Keratinocyte (primary cell): Measurements from ENCODE around the gene ZNF561. TPM values are rescaled to one million over a fixed set of nuclear protein-coding genes. Genes with fewer than 3 reads are reported as not detected.

Source experiments
- DNase-seq: peaks from one replicate; pipeline ENCODE4 v3.0.0-alpha.2; 2011; ENCODE audit warnings: low read depth, missing footprints, low spot score
- FAIRE-seq: peaks from 2 replicates; lab custom pipeline; 2011; peaks lifted over from hg19 to GRCh38; lab: Jason Lieb, UNC
- H2AFZ ChIP-seq: 2 replicates; pipeline ENCODE4 v1.6.0; 2012; ENCODE audit warnings: low read length, control low read depth, inconsistent platforms; ENCODE audit not compliant: control insufficient read depth
- H3K27ac ChIP-seq: 2 replicates; pipeline ENCODE4 v1.5.1; 2011; ENCODE audit warnings: low read length; ENCODE audit not compliant: control insufficient read depth, insufficient read depth
- H3K27me3 ChIP-seq: 3 replicates; pipeline ENCODE4 v1.6.0; 2011; ENCODE audit warnings: low read length; ENCODE audit not compliant: control insufficient read depth, insufficient read depth; ENCODE audit errors: extremely low read depth
- H3K36me3 ChIP-seq, 2 experiments: 2 replicates in 1 of 2; 3 replicates in 1 of 2; pipeline ENCODE4 v1.5.1; 2011; ENCODE audit warnings: low read length in 2 of 2, mild to moderate bottlenecking in 1 of 2; ENCODE audit not compliant: control insufficient read depth in 2 of 2, insufficient read depth in 2 of 2; ENCODE audit errors: extremely low read depth in 1 of 2
- H3K4me1 ChIP-seq: 3 replicates; pipeline ENCODE4 v1.5.1; 2011; ENCODE audit warnings: low read length; ENCODE audit not compliant: control insufficient read depth, insufficient read depth; ENCODE audit errors: extremely low read depth
- H3K4me2 ChIP-seq: 3 replicates; pipeline ENCODE4 v1.6.0; 2011; ENCODE audit warnings: low read depth, low read length; ENCODE audit not compliant: control insufficient read depth, insufficient read depth; ENCODE audit errors: extremely low read depth
- H3K4me3 ChIP-seq, 3 experiments: fragments of 200-600 bp in 1 of 3; sonication (generic) in 1 of 3; 2 replicates in 2 of 3; 3 replicates in 1 of 3; pipeline ENCODE4 v1.5.1; 2011 to 2016; ENCODE audit warnings: low read length in 3 of 3, mild to moderate bottlenecking in 3 of 3, control low read depth in 2 of 3, inconsistent platforms in 1 of 3, low read depth in 1 of 3, mixed read lengths in 1 of 3, mixed run types in 1 of 3, moderate library complexity in 1 of 3; ENCODE audit not compliant: control insufficient read depth in 2 of 3, insufficient read depth in 2 of 3; ENCODE audit errors: extremely low read depth in 1 of 3
- H3K79me2 ChIP-seq: 2 replicates; pipeline ENCODE4 v1.6.0; 2012; ENCODE audit warnings: low read length; ENCODE audit not compliant: control insufficient read depth, insufficient read depth
- H3K9ac ChIP-seq: 3 replicates; pipeline ENCODE4 v1.6.0; 2011; ENCODE audit warnings: low read length; ENCODE audit not compliant: control insufficient read depth, insufficient read depth; ENCODE audit errors: extremely low read depth
- H3K9me1 ChIP-seq: 3 replicates; pipeline ENCODE4 v1.6.0; 2011; ENCODE audit warnings: low read length; ENCODE audit not compliant: control insufficient read depth, insufficient read depth; ENCODE audit errors: extremely low read depth
- H3K9me3 ChIP-seq: 2 replicates; pipeline ENCODE4 v1.5.1; 2012; ENCODE audit warnings: low read depth, low read length; ENCODE audit not compliant: control insufficient read depth
- H4K20me1 ChIP-seq: 3 replicates; pipeline ENCODE4 v1.6.0; 2011; ENCODE audit warnings: low read length; ENCODE audit not compliant: control insufficient read depth, insufficient read depth; ENCODE audit errors: extremely low read depth
- EZH2 ChIP-seq: IDR thresholded peaks from one replicate; pipeline ENCODE4 v1.6.1; 2012; ENCODE audit warnings: inconsistent platforms, mild to moderate bottlenecking, low read length, moderate library complexity
- dilution Hi-C: fragments of 300-500 bp; cut with MboI; formaldehyde crosslinking; loops from one replicate; pipeline ENCODE4 v1.7.0; 2020; ENCODE audit warnings: low sequenced_read_pairs; ENCODE audit not compliant: extremely low pct_ligation_motif_present
- polyA plus RNA-seq, 5 experiments: library from polyadenylated mRNA; depleted of rRNA in 3 of 5; stranded (reverse) in 3 of 5; stranded (forward) in 1 of 5; unstranded in 1 of 5; fragments of >200 nt; gene quantifications; 1 replicate in 1 of 5; 2 replicates in 3 of 5; 3 replicates in 1 of 5; pipeline versions ENCODE4 v1.2.1 to v1.2.3, GENCODE V29; 2011 to 2012; ENCODE audit warnings: missing spikeins in 2 of 5, low read depth in 1 of 5, low replicate concordance in 1 of 5
- TF ChIP-seq, protein P1 (sequence below), 3 experiments: IDR thresholded peaks in 1 of 3; conservative IDR thresholded peaks in 1 of 3; optimal IDR thresholded peaks in 1 of 3; 2 replicates in 2 of 3; 3 replicates in 1 of 3; pipeline versions ENCODE3 to v1.5.1; 2011; ENCODE audit warnings: low read length in 3 of 3, mild to moderate bottlenecking in 3 of 3, moderate library complexity in 2 of 3, control low read depth in 1 of 3, inconsistent platforms in 1 of 3; ENCODE audit not compliant: insufficient read depth in 2 of 3; ENCODE audit errors: extremely low read depth in 1 of 3

ZNF561 gene
- polyA plus RNA-seq, 1 donor (not counting 4 experiments of a cell fraction or from before 2014, with no cell fraction given), result 56.3 TPM

DNA sequence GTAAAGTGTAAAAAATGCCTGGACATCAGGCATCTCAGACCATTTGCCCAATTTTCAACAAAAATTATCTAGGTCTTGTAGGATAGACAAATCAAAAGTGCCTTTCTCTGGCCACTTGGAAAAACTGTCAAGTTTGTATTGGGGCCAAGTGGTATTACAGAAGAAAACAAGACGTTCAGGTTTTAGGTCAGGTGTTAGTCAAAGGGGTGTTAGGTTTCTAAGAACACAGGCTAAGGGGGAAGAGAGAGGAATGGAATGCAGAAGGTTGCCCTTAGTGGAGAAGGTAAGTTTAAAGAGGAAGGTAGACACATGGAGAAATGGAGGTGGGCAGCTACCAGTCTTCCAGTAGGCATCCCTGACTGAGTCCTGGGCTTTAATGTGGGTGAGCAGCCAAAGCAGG, 19.9 kb upstream of the ZNF561 start:
- no peak for DNase-seq
- H3K4me1 ChIP-seq, result no peaks in the 10 kb centered on the region
- H3K4me3 ChIP-seq, result no peak overlapping the region
- H3K9me3 ChIP-seq, result peaks cover 4% of the 10 kb centered on the region
- dilution Hi-C loops, result no loop called here
- no peak for FAIRE-seq
- no peak overlapping the region for H3K27ac ChIP-seq
- H4K20me1 ChIP-seq, result no peaks in the 10 kb centered on the region
- TF ChIP-seq EZH2, result no peak
- TF ChIP-seq, protein P1, sequence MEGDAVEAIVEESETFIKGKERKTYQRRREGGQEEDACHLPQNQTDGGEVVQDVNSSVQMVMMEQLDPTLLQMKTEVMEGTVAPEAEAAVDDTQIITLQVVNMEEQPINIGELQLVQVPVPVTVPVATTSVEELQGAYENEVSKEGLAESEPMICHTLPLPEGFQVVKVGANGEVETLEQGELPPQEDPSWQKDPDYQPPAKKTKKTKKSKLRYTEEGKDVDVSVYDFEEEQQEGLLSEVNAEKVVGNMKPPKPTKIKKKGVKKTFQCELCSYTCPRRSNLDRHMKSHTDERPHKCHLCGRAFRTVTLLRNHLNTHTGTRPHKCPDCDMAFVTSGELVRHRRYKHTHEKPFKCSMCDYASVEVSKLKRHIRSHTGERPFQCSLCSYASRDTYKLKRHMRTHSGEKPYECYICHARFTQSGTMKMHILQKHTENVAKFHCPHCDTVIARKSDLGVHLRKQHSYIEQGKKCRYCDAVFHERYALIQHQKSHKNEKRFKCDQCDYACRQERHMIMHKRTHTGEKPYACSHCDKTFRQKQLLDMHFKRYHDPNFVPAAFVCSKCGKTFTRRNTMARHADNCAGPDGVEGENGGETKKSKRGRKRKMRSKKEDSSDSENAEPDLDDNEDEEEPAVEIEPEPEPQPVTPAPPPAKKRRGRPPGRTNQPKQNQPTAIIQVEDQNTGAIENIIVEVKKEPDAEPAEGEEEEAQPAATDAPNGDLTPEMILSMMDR (optimal IDR thresholded peaks at IDR 0.05 in 1 of 3, IDR thresholded peaks at IDR 0.05 in 1 of 3, conservative IDR thresholded peaks at IDR 0.05 in 1 of 3; ENCODE audit: extremely low read depth in 1 of 3, insufficient read depth in 2 of 3, low read length in 3 of 3), result no peak
- H3K9me1 ChIP-seq, result no peaks in the 10 kb centered on the region
- no peaks in the 10 kb centered on the region for H3K27me3 ChIP-seq
- H3K36me3 ChIP-seq, result peaks cover 0 to 6% of the 10 kb centered on the region in 2 experiments
- H3K4me2 ChIP-seq, result no peak overlapping the region
- H3K79me2 ChIP-seq, result no peaks in the 10 kb centered on the region
- no peak overlapping the region for H2AFZ ChIP-seq
- no peak overlapping the region for H3K9ac ChIP-seq

DNA sequence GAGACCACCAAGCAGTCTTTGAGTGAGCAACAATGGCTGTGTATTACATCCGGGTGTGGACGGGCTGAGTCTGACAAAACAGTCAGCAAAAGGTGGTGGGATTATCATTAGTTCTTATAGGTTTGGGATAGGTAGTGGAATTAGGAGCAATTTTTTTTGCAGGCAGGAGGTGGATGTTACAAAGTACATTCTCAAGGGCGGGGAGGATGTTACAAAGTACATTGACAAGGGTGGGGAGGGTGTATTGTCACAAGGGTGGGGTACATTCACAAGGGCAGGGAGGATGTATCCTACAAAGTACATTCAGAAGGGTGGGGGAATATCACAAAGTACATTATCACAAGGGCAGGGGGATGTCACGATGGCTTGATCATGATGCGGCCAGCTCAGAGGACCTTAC, 15.0 kb upstream of the ZNF561 start:
- Histone ChIP-seq H2AFZ (no peak overlapping the region), H3K27me3 (no peaks in the 10 kb centered on the region), H3K9ac (no peak overlapping the region), H4K20me1 (no peaks in the 10 kb centered on the region), H3K4me3 (no peak overlapping the region), H3K36me3 (peaks cover 14 to 16% of the 10 kb centered on the region in 2 experiments), H3K79me2 (no peaks in the 10 kb centered on the region), H3K27ac (no peak overlapping the region), H3K9me3 (peaks cover under 1% of the 10 kb centered on the region), H3K4me2 (no peak overlapping the region), H3K9me1 (no peaks in the 10 kb centered on the region), H3K4me1 (no peaks in the 10 kb centered on the region)
- TF ChIP-seq EZH2, result no peak
- TF ChIP-seq, protein P1 (optimal IDR thresholded peaks at IDR 0.05 in 1 of 3, IDR thresholded peaks at IDR 0.05 in 1 of 3, conservative IDR thresholded peaks at IDR 0.05 in 1 of 3; ENCODE audit: extremely low read depth in 1 of 3, insufficient read depth in 2 of 3, low read length in 3 of 3), result no peak
- FAIRE-seq (no peak), DNase-seq (no peak)
- dilution Hi-C loops, result no loop called here
